Stimulated activated memory B cell treated with anti-CD40 and anti-IgM and Interleukin-4, amounts not matched to agents 10 μg/mL and 1 μg/mL and 100 μg/mL, for 72 hours (primary cell): ENCODE measurements around the gene SCNN1G.
"Not testable (repeated sequence)": the region's sequence is repeated elsewhere in the genome, so short reads cannot be mapped to it uniquely, and the experiment has no call there.

Source experiments
- ATAC-seq: fragments of 150-1000 bp; cut with Tn5 transposase; 2 replicates; pipeline ENCODE4 v1.10.0; 2021
- H3K27ac Mint-ChIP-seq: one replicate; pipeline ENCODE4 v1.8.0; 2022; ENCODE audit warnings: mild to moderate bottlenecking, mixed read lengths
- H3K27me3 Mint-ChIP-seq: one replicate; pipeline ENCODE4 v1.8.0; 2022; ENCODE audit warnings: mixed read lengths
- H3K36me3 Mint-ChIP-seq: one replicate; pipeline ENCODE4 v1.8.0; 2022; ENCODE audit warnings: mixed read lengths
- H3K4me1 Mint-ChIP-seq: one replicate; pipeline ENCODE4 v1.8.0; 2022; ENCODE audit warnings: mixed read lengths
- H3K4me3 Mint-ChIP-seq: one replicate; pipeline ENCODE4 v1.8.0; 2022; ENCODE audit warnings: mild to moderate bottlenecking, moderate library complexity, mixed read lengths
- H3K9me3 Mint-ChIP-seq: one replicate; pipeline ENCODE4 v1.8.0; 2022; ENCODE audit warnings: mixed read lengths

The SCNN1G gene, protein sequence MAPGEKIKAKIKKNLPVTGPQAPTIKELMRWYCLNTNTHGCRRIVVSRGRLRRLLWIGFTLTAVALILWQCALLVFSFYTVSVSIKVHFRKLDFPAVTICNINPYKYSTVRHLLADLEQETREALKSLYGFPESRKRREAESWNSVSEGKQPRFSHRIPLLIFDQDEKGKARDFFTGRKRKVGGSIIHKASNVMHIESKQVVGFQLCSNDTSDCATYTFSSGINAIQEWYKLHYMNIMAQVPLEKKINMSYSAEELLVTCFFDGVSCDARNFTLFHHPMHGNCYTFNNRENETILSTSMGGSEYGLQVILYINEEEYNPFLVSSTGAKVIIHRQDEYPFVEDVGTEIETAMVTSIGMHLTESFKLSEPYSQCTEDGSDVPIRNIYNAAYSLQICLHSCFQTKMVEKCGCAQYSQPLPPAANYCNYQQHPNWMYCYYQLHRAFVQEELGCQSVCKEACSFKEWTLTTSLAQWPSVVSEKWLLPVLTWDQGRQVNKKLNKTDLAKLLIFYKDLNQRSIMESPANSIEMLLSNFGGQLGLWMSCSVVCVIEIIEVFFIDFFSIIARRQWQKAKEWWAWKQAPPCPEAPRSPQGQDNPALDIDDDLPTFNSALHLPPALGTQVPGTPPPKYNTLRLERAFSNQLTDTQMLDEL

DNA sequence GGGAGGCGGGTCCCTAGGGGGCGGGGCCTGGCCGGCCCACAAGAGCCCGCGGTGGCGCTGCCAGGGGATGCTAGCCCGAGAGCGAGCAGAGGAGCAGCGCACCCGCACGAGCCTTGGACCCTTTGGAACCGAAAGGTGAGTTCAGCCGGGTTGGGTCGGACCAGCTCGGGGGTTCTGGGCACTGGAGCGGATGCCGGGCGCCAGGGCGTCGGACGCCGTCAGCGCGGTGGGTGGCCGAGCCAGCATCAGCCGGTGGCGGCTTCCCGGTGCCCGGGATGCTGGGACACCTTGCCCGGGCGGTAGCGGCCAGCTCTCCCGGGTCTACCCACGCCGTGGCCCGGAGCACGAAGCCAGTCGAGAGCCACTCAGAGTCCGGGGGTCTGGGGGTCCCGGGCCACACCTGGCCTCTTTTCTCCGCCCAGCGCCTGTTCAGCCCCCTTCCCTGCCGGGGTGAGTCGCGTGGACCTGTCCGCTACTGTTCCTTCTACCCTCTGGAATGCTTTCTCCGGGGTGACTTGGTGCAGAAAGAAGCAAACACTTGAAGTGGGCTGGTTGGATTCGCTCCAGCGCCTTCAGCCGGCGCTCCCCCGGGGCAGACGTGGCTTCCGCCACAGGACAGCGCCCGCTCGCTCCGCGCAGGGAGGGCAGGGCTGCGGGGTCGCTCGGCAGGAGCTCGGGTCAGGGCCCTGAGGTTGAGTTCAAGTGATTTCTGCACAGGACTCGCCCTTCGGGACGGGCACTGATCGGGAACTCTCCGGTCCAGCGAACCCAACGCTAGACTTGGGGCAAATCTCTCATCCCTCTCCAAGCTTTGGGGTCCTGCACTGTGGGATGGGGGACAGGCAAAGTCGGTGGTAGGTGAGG lies at the start of gene SCNN1G:
Gene SCNN1G, plus strand, starts transcription at position 67 of the 864 bp plus-strand sequence. CDS start 3,527 bp downstream, outside the sequence.
- Mint-ChIP-seq H3K36me3 (no peaks in the 10 kb centered on the region), H3K27me3 (peaks cover 57% of the 10 kb centered on the region), H3K4me3 (peak within 1 kb of the TSS; percentile 68), H3K9me3 (no peaks in the 10 kb centered on the region), H3K27ac (peak within 1 kb of the TSS; percentile 23), H3K4me1 (peaks cover 19% of the 10 kb centered on the region)
- peak; percentile 59 for ATAC-seq

- Mint-ChIP-seq H3K4me3 (no peak overlapping the region), H3K9me3 (peaks cover 3% of the 10 kb centered on the region), H3K36me3 (peaks cover 29% of the 10 kb centered on the region), H3K4me1 (no peaks in the 10 kb centered on the region), H3K27ac (no peak overlapping the region), H3K27me3 (no peaks in the 10 kb centered on the region)
- no peak for ATAC-seq
Measured at GRCh38 chr16:23132775-23133463, 49.6 kb upstream of the SCNN1G start.

- H3K27me3 Mint-ChIP-seq: no peaks in the 10 kb centered on the region
- no peak for ATAC-seq
- H3K36me3 Mint-ChIP-seq: peaks cover 39% of the 10 kb centered on the region
- peaks cover 9% of the 10 kb centered on the region for H3K9me3 Mint-ChIP-seq
- H3K4me3 Mint-ChIP-seq: no peak overlapping the region
- no peak overlapping the region for H3K27ac Mint-ChIP-seq
- no peaks in the 10 kb centered on the region for H3K4me1 Mint-ChIP-seq
Measured at GRCh38 chr16:23134274-23134673, 48.3 kb upstream of the SCNN1G start.

GRCh38 chr16:23137256-23137655 lies 45.3 kb upstream of the SCNN1G start:
- H3K27me3 Mint-ChIP-seq: no peaks in the 10 kb centered on the region
- ATAC-seq: no peak
- no peak overlapping the region for H3K4me3 Mint-ChIP-seq
- peaks cover 39% of the 10 kb centered on the region for H3K36me3 Mint-ChIP-seq
- H3K4me1 Mint-ChIP-seq: no peaks in the 10 kb centered on the region
- no peak overlapping the region for H3K27ac Mint-ChIP-seq
- H3K9me3 Mint-ChIP-seq: peaks cover 9% of the 10 kb centered on the region

GRCh38 chr16:23137818-23138217 lies 44.7 kb upstream of the SCNN1G start:
- H3K27ac Mint-ChIP-seq: no peak overlapping the region
- H3K4me3 Mint-ChIP-seq: no peak overlapping the region
- H3K36me3 Mint-ChIP-seq: peaks cover 39% of the 10 kb centered on the region
- H3K27me3 Mint-ChIP-seq: no peaks in the 10 kb centered on the region
- no peak for ATAC-seq
- no peaks in the 10 kb centered on the region for H3K4me1 Mint-ChIP-seq
- H3K9me3 Mint-ChIP-seq: peaks cover 9% of the 10 kb centered on the region

- peaks cover 27% of the 10 kb centered on the region for H3K36me3 Mint-ChIP-seq
- H3K27ac Mint-ChIP-seq: no peak overlapping the region
- H3K4me1 Mint-ChIP-seq: no peaks in the 10 kb centered on the region
- H3K27me3 Mint-ChIP-seq: no peaks in the 10 kb centered on the region
- H3K9me3 Mint-ChIP-seq: peaks cover 9% of the 10 kb centered on the region
- H3K4me3 Mint-ChIP-seq: no peak overlapping the region
- ATAC-seq: no peak
Measured at GRCh38 chr16:23140107-23140506, 42.4 kb upstream of the SCNN1G start.

DNA sequence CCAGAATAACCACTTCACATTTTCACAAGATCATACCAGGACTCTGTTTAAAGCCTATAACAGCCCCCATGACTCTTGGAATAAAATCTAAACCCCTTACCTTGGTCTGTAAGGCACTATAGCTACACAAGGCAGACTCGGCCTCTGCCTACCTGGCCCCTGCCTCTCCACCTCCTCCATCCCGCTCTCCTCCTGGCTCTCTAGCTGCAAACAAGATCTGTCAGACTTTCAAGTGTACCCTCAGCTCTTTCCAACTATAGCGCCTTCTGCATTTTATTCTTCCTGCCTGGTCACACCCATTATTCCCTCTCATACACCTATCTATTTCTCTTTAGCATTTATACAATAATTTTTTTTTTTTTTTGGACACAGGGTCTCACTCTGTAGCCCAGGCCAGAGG lies 41.5 kb upstream of the SCNN1G start:
- Mint-ChIP-seq H3K36me3 (peaks cover 20% of the 10 kb centered on the region), H3K4me3 (no peak overlapping the region), H3K4me1 (no peaks in the 10 kb centered on the region), H3K27ac (no peak overlapping the region), H3K27me3 (no peaks in the 10 kb centered on the region), H3K9me3 (peaks cover 9% of the 10 kb centered on the region)
- no peak for ATAC-seq

GRCh38 chr16:23141500-23141899 lies 41.0 kb upstream of the SCNN1G start:
- Mint-ChIP-seq H3K9me3 (peaks cover 9% of the 10 kb centered on the region), H3K4me1 (no peaks in the 10 kb centered on the region), H3K27me3 (no peaks in the 10 kb centered on the region), H3K36me3 (peaks cover 16% of the 10 kb centered on the region), H3K27ac (no peak overlapping the region), H3K4me3 (no peak overlapping the region)
- ATAC-seq: no peak

DNA sequence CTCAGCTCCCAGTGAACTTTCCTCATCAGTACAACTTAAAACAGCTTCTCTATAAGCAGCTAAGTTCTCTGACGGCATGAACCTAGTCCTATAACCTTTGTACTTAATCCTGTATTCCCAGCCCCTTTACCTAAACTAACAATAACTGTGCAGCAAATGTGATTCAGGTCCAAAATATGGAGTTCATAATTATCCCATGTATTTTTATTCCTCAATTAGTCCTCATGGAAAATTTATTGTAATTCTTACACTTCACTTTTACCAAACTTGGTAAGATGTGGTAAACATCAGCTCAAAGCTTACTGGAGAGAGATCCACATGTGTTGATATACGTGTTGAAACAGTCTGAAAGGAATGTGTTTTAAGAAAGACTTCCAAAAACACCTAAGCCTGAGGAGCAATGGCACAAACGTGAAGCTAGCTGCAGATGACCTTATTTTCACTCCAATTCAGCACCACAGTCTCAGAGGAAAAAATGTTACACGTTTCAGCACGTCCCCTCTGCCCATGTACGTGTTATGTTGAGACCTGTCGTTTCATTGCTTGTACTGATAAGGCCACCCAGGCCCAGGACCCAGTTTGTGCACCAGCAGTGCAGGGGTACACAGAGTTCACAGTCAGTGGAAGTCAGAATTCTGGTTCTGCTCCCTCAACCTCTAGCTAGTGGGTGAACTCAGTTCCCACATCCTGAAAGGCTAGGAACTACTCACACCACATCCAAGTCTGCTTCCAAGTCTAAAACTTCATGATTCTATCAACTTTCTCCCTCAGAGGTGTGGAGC lies 40.4 kb upstream of the SCNN1G start:
- no peak overlapping the region for H3K4me3 Mint-ChIP-seq
- no peaks in the 10 kb centered on the region for H3K27me3 Mint-ChIP-seq
- peaks cover 16% of the 10 kb centered on the region for H3K36me3 Mint-ChIP-seq

DNA sequence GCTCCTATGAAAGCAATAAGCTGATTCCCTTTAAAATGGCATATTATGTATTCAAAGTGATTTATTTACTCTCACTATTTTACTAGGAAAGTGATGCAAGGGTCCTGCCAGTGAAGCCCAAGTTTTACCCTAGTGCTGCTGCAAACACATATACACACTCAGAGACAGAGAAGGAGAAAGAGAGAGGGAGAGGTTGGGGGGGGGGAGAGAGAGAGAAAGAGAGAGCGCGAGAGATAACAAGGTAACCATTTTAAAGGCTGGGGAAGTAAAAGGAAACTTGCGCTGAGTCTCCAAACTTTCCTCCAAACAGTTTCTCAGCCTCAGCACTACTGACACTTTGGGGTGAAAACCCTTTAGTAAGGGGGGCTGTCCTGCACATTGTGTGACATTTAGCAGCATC lies 39.2 kb upstream of the SCNN1G start:
- Mint-ChIP-seq H3K9me3 (peaks cover 5% of the 10 kb centered on the region), H3K4me1 (peaks cover 6% of the 10 kb centered on the region), H3K4me3 (no peak overlapping the region), H3K27me3 (no peaks in the 10 kb centered on the region), H3K36me3 (peaks cover 6% of the 10 kb centered on the region), H3K27ac (no peak overlapping the region)
- no peak for ATAC-seq

More for the DNA sequence above, 40.4 kb upstream of the SCNN1G start:
- H3K4me1 Mint-ChIP-seq: no peaks in the 10 kb centered on the region
- no peak overlapping the region for H3K27ac Mint-ChIP-seq
- H3K9me3 Mint-ChIP-seq: peaks cover 9% of the 10 kb centered on the region
- ATAC-seq: no peak

- not testable (repeated sequence) for H3K27me3 Mint-ChIP-seq, H3K27ac Mint-ChIP-seq
Measured at GRCh38 chr16:23144393-23144792, 38.2 kb upstream of the SCNN1G start.

DNA sequence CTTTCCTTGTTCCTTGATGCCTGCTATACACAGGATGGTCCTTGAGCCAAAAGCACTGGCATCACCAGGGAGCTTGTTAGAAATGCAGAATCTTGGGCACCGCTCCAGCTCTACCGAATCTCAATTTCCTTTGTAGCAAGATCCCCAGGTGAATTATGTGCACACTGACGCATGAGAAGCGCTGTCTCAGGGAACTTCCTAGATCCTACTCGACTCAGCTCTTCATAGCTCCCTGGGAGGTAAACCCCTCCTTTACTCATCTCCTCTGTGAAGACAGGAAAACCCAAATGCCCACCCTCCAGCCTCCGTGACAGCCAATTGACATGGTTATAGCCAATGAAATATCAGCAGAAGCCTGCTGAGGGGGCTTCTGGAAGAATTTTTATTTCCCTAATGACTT lies 37.4 kb upstream of the SCNN1G start:
- no peaks in the 10 kb centered on the region for H3K36me3 Mint-ChIP-seq
- H3K27me3 Mint-ChIP-seq: no peaks in the 10 kb centered on the region
- H3K4me1 Mint-ChIP-seq: peaks cover 16% of the 10 kb centered on the region
- no peak overlapping the region for H3K4me3 Mint-ChIP-seq
- no peak for ATAC-seq
- no peaks in the 10 kb centered on the region for H3K9me3 Mint-ChIP-seq
- no peak overlapping the region for H3K27ac Mint-ChIP-seq

More at GRCh38 chr16:23144393-23144792, 38.2 kb upstream of the SCNN1G start:
- not testable (repeated sequence) for H3K9me3 Mint-ChIP-seq, H3K4me3 Mint-ChIP-seq, H3K4me1 Mint-ChIP-seq, ATAC-seq, H3K36me3 Mint-ChIP-seq

- Mint-ChIP-seq H3K9me3 (no peaks in the 10 kb centered on the region), H3K27ac (no peak overlapping the region), H3K36me3 (no peaks in the 10 kb centered on the region), H3K4me3 (no peak overlapping the region), H3K27me3 (no peaks in the 10 kb centered on the region), H3K4me1 (peaks cover 16% of the 10 kb centered on the region)
- ATAC-seq: no peak
Measured at GRCh38 chr16:23145608-23146007, 36.9 kb upstream of the SCNN1G start.

- ATAC-seq: no peak
- Mint-ChIP-seq H3K27me3 (no peaks in the 10 kb centered on the region), H3K4me3 (no peak overlapping the region), H3K36me3 (no peaks in the 10 kb centered on the region), H3K27ac (no peak overlapping the region), H3K4me1 (peaks cover 16% of the 10 kb centered on the region), H3K9me3 (no peaks in the 10 kb centered on the region)
Measured at GRCh38 chr16:23146877-23147601, 35.5 kb upstream of the SCNN1G start.
